GM19397 (cell line): ENCODE results near the gene SNRPD3.
"Not testable (repeated sequence)": the region's sequence is repeated elsewhere in the genome, so short reads cannot be mapped to it uniquely, and the experiment has no call there.

Source experiments
- ATAC-seq: cut with Tn5 transposase; IDR thresholded peaks from one replicate; pipeline ENCODE4 v1.9.1; 2021; ENCODE audit warnings: mild to moderate bottlenecking, moderate library complexity; ENCODE audit not compliant: unreplicated experiment

The SNRPD3 gene

GRCh38 chr22:24530968-24531367 lies 24.8 kb upstream of the SNRPD3 start:
- ATAC-seq = not testable (repeated sequence)

GRCh38 chr22:24532075-24532474 lies 23.7 kb upstream of the SNRPD3 start:
- ATAC-seq = no peak

- no peak for ATAC-seq
These were observed 20.5 kb upstream of the SNRPD3 start for GRCh38 chr22:24535348-24535747.

GRCh38 chr22:24536089-24536488 lies 19.7 kb upstream of the SNRPD3 start:
- no peak for ATAC-seq

GRCh38 chr22:24540470-24540869 lies 15.3 kb upstream of the SNRPD3 start:
- no peak for ATAC-seq

GRCh38 chr22:24541681-24542515 lies 13.9 kb upstream of the SNRPD3 start:
- ATAC-seq = no peak

DNA sequence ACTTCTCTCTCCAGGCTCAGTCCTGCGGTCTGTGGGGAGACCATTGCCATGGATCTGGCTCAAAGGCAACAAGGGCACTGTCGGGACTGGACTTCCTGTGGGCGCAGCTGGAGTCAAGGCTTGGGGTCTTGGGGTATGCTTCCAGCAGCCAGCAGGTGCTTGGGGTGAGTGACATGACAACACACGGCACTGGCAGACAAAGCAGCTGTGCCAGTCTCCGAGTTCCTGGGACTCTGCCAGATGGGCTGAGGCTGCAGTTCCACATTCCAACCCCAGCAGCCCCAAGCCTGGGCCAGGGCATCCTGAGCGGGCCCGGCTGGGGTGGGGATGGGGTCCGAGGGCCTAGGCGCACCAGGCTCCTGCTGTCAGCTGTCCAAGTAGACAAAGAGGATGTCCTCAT lies 13.2 kb upstream of the SNRPD3 start:
- ATAC-seq = no peak

DNA sequence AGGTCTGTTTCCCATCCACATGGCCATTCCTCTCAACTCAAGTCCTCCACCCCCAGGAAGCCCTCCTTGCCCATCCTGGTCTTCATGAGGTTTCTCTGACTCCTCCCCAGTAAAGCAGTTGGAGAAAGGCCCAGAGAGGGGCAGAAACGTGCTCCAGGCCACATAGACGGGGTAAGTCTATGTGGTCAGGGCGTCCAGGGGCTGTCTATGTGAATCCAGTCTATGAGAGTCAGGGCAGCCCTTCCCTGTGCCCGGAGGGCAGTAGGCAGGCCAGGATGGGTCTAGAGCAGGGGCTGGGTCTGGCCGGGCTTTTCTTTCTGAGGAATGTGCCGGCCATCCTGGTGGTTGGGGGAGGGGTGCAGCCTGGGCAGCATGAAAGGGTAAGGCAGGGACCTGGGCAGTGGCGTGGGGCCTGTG lies 12.6 kb upstream of the SNRPD3 start:
- no peak for ATAC-seq

GRCh38 chr22:24543679-24544243 lies 12.0 kb upstream of the SNRPD3 start:
- no peak for ATAC-seq

DNA sequence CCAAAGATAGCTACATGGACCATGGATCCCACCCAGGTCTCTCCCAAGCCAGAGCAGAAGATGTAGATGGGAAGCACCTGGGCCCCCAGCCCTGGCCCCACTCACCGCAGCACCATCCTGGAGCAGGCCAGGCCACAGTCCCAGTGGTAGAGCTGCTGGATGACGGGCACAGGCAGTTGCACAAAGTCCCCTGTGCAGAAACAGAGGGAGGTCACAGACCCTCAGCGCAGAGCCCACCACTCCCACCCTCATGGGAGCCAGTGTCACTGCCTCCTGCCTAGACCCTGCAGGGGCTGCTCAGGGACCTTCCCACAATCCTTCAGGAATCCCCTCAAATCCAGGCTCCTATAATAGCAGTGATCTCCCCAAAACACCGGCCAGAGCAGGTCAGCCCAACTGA lies 7.0 kb upstream of the SNRPD3 start:
- no peak for ATAC-seq

- ATAC-seq = no peak
These were observed 5.5 kb upstream of the SNRPD3 start for GRCh38 chr22:24550028-24550901.

DNA sequence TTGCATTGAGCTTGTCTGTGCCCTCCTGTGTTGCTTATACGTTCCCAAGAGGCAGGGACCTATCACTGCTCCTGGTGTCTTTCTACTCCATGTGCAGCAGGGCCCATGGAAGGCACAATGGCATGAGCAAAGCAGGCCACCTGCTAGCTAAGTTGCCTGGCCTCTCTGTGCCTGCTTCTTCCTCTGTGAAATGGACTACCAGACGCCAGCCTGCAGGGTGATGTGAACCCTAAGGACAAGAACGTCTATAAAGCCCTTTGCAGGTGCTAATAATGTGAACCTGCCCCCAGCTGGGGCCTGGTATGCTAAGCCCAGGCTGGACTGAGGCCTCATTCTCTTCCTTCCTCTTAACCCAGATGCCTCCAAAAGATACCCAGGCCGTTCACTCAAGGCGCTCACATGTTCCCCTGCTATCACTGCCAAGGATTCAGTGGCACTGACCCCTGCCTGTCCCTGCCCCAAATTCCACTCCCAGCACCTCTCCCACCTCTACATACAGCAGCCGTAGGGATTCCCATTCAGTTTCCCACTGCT lies 4.8 kb upstream of the SNRPD3 start:
- no peak for ATAC-seq

GRCh38 chr22:24552503-24553286 lies 3.1 kb upstream of the SNRPD3 start:
- not testable (repeated sequence) for ATAC-seq

- ATAC-seq = no peak
These were observed 2.0 kb upstream of the SNRPD3 start for GRCh38 chr22:24553597-24554312.

DNA sequence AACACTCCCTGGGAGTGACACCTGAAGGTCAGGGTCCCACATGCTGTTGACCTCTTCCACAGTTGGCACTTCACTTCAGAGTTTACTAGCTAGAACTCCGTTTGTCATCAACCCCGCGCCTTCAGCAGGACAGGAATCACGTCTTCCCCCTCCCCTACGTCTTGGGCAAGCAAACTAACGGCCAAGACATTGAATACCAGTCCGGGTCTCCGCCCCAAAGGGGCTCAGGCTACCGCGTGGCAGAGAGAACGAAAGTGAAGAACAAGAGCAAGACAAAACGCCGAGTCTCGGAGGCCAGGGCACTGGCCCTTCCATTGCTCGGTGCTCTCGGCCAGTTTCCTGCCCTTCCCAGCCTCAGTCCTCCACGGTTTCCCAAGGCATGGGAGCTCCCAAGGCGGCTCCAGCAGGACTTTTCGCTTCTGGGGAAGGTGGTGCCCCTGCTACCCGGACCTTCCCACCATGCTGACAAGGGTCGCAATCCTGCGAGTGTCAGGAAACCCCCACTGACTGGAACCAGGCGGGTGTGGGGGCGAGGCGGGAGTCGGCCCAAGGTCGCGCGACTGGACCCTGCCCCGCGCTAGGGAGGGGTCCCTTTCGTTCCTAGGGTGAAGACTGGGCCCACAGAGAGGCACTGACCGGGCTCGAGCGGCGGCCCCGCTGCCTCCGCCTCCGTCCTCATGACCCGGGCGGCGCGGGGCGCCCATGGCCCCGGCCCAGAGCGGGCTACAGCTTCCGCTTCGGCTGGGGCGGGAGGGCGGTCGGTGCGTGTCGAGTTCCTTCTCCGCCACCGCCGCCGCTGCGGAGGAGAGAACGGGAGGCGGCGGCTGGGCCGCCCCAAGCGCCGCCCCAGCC lies 1.3 kb upstream of the SNRPD3 start, which contains the start of gene GUCD1:
Gene GUCD1, minus strand, starts transcription at position 826 of the 852 bp plus-strand sequence. Its CDS starts 147 bp downstream, at position 679.
- no peak for ATAC-seq

DNA sequence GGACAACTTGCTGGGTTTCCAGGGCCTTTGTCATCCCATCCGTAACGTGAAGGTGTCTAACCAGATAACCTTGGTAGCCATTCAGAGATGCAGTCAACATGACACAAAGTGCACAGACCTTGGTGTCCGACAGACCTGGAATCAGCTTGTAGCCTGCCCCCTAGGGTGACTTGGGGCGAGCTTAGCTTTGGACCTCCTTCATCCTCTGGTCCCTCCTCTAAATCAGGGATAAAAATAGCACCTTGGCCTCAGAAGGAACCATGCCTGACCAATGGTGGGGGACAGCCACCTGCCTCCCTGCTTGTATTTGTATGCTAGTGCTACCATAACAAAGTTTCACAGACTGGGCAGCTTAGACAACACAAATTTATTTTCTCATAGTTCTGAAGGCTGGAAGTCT lies 3.7 kb downstream of the SNRPD3 start:
- ATAC-seq = no peak

GRCh38 chr22:24563246-24563645 lies 7.4 kb downstream of the SNRPD3 start:
- no peak for ATAC-seq

DNA sequence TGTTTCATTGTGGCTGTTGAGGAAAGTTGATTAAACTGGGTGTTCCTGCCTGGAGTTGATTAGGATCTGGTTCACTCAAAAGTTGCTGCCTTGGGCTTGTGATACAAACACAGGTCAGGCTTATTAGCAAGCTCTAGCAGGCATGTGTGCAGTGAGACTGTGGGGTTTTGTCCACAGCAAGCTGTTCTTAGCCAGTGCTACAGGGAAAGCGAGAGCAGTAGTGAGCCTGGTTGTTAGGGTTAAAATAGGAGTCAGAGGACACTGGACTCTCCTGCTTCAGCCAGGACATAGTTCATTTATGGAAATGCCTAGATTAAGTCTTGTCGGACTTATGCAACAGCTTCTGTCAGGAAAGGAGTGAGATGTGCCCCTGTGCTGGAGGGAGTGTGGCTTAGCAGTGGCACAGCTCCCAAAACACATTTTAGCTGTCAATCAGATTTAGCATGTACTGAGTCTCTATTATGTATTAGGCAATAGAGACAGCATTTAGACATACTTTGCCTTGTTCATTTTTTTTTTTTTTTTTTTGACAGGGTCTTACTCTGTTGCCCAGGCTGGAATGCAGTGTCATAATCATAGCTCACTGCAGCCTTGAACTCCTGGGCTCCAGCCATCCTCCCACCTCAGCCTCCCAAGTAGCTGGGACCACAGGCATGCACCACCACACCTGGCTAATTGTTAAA lies 8.7 kb downstream of the SNRPD3 start:
- no peak for ATAC-seq
